Prostate gland (tissue), 2 donors: ENCODE data around the gene MAPK9.

Experiments
- CTCF ChIP-seq, 4 experiments: fragments of 200-600 bp in 2 of 4; fragments of 450-650 bp in 2 of 4; sonication (generic) in 2 of 4; IDR thresholded peaks; 1 replicate in 3 of 4; 2 replicates in 1 of 4; pipeline ENCODE4 v1.5.1; 2016 to 2019; ENCODE audit warnings: antibody characterized with exemption in 4 of 4, mild to moderate bottlenecking in 2 of 4, moderate library complexity in 2 of 4
- POLR2AphosphoS5 ChIP-seq: sonication (generic); formaldehyde crosslinking; IDR thresholded peaks from one replicate; pipeline ENCODE4 v1.6.1; 2017; ENCODE audit warnings: antibody characterized with exemption

GRCh38 chr5:180187767-180188166 lies 104.1 kb downstream of the MAPK9 start:
- no peak for TF ChIP-seq POLR2AphosphoS5
- TF ChIP-seq CTCF (IDR thresholded peaks at IDR 0.05), result no peak
